ENCODE measurements around the gene HSD17B12.

GRCh38 chr11:43905813-43906241 is 225.3 kb downstream of the HSD17B12 start:
- TF ChIP-seq CTCF (IDR thresholded peaks at IDR 0.05) (no peak), USF2 (IDR thresholded peaks at IDR 0.05) (no peak), HEYL (CRISPR knock-in tag; IDR thresholded peaks at IDR 0.05) (no peak), RAD21 (conservative IDR thresholded peaks at IDR 0.05 in 1 of 2, IDR thresholded peaks at IDR 0.05 in 1 of 2) (no peak), FOSB (CRISPR knock-in tag; IDR thresholded peaks at IDR 0.05) (no peak)

Data from A549 (cell line).